H1 (cell line): ENCODE measurements around the gene ASTL. TPM values are rescaled to one million over a fixed set of nuclear protein-coding genes. Genes with fewer than 3 reads are reported as not detected.

Source experiments
- CTCF ChIA-PET: fragments of 300-600 bp; sonication (Branson Sonifier 250); formaldehyde crosslinking; loops from one replicate; lab custom pipeline; 2021; ENCODE audit not compliant: partially characterized antibody; lab: Charles Lee
- POLR2A ChIA-PET: fragments of 300-600 bp; sonication (Branson Sonifier 250); formaldehyde crosslinking; loops from one replicate; lab custom pipeline; 2021; ENCODE audit warnings: inconsistent platforms; ENCODE audit not compliant: partially characterized antibody; lab: Charles Lee
- DNase-seq, 2 experiments: peaks; one replicate each; pipeline versions ENCODE4 v3.0.0 to v3.0.0-alpha.2; 2010 to 2022; ENCODE audit warnings: low spot score in 2 of 2, low read depth in 1 of 2, mixed read lengths in 1 of 2
- FAIRE-seq: peaks from 2 replicates; lab custom pipeline; 2011; peaks lifted over from hg19 to GRCh38; lab: Jason Lieb, UNC
- H2AFZ ChIP-seq: 2 replicates; pipeline ENCODE4 v1.8.1; 2012; ENCODE audit warnings: low read length, inconsistent platforms
- H2AK5ac ChIP-seq: 2 replicates; pipeline ENCODE4 v1.6.1; 2013; ENCODE audit warnings: low read depth, low read length
- H2BK120ac ChIP-seq: replicated peaks from 2 replicates; pipeline ENCODE3; 2013; ENCODE audit warnings: low read depth, low read length, inconsistent platforms
- H2BK12ac ChIP-seq: 2 replicates; pipeline ENCODE4 v1.6.1; 2013; ENCODE audit warnings: low read depth, low read length
- H2BK15ac ChIP-seq: 2 replicates; pipeline ENCODE4 v1.6.1; 2013; ENCODE audit warnings: low read length
- H2BK20ac ChIP-seq: 2 replicates; pipeline ENCODE4 v1.6.1; 2013; ENCODE audit warnings: low read length
- H2BK5ac ChIP-seq: 2 replicates; pipeline ENCODE4 v1.6.1; 2013; ENCODE audit warnings: low read depth, low read length
- H3K14ac ChIP-seq: 2 replicates; pipeline ENCODE4 v1.6.1; 2013; ENCODE audit warnings: inconsistent platforms; ENCODE audit not compliant: insufficient read length
- H3K18ac ChIP-seq: 2 replicates; pipeline ENCODE4 v1.6.1; 2013; ENCODE audit warnings: low read length; ENCODE audit errors: extremely low read depth
- H3K23ac ChIP-seq: 2 replicates; pipeline ENCODE4 v1.6.1; 2013; ENCODE audit warnings: inconsistent platforms; ENCODE audit not compliant: insufficient read length
- H3K23me2 ChIP-seq: 2 replicates; pipeline ENCODE4 v1.6.1; 2013; ENCODE audit warnings: low read depth, low read length
- H3K27ac ChIP-seq: 2 replicates; pipeline ENCODE4 v1.6.1; 2011; ENCODE audit warnings: low read depth, low read length, inconsistent platforms
- H3K27me3 ChIP-seq, 4 experiments: replicated peaks in 1 of 4; 1 replicate in 1 of 4; 2 replicates in 3 of 4; pipeline versions ENCODE4 v1.6.1 to v1.8.1; 2011 to 2013; ENCODE audit warnings: low read length in 3 of 4, mild to moderate bottlenecking in 3 of 4, inconsistent platforms in 2 of 4, mixed read lengths in 2 of 4, moderate library complexity in 1 of 4; ENCODE audit not compliant: control insufficient read depth in 3 of 4, insufficient read depth in 3 of 4; ENCODE audit errors: extremely low read depth in 1 of 4
- H3K36me3 ChIP-seq, 4 experiments: 2 replicates each; pipeline versions ENCODE4 v1.6.1 to v1.8.1; 2011 to 2013; ENCODE audit warnings: mild to moderate bottlenecking in 4 of 4, low read length in 3 of 4, moderate library complexity in 2 of 4, control low read depth in 1 of 4, inconsistent platforms in 1 of 4; ENCODE audit not compliant: insufficient read depth in 4 of 4, control insufficient read depth in 2 of 4
- H3K4ac ChIP-seq: replicated peaks from 2 replicates; pipeline ENCODE3; 2013; ENCODE audit warnings: low read length, low read depth, mixed read lengths, inconsistent platforms; ENCODE audit not compliant: insufficient read length
- H3K4me1 ChIP-seq, 4 experiments: replicated peaks in 1 of 4; 1 replicate in 1 of 4; 2 replicates in 3 of 4; pipeline versions ENCODE4 v1.6.1 to v1.8.1; 2011 to 2013; ENCODE audit warnings: low read length in 3 of 4, inconsistent platforms in 2 of 4, mixed read lengths in 1 of 4; ENCODE audit not compliant: insufficient read depth in 4 of 4, control insufficient read depth in 3 of 4
- H3K4me2 ChIP-seq, 2 experiments: 2 replicates each; pipeline versions ENCODE4 v1.6.1 to v1.8.1; 2011 to 2013; ENCODE audit warnings: low read depth in 2 of 2, low read length in 2 of 2, control low read depth in 1 of 2, inconsistent platforms in 1 of 2, mild to moderate bottlenecking in 1 of 2; ENCODE audit not compliant: insufficient read depth in 1 of 2
- H3K4me3 ChIP-seq, 4 experiments: fragments of 200-600, 300-600 bp in 1 of 4; sonication (generic), shearing (Covaris generic), sonication (Bioruptor Twin) in 1 of 4; 2 replicates each; pipeline versions ENCODE4 v1.5.1 to v1.8.1; 2011 to 2016; ENCODE audit warnings: low read length in 4 of 4, low read depth in 3 of 4, control low read depth in 2 of 4, inconsistent platforms in 2 of 4, mild to moderate bottlenecking in 2 of 4, mixed read lengths in 1 of 4, moderate library complexity in 1 of 4; ENCODE audit not compliant: insufficient read depth in 2 of 4; ENCODE audit errors: extremely low read depth in 1 of 4
- H3K56ac ChIP-seq: replicated peaks from 2 replicates; pipeline ENCODE3; 2013; ENCODE audit warnings: low read depth, mild to moderate bottlenecking, mixed read lengths, low read length, inconsistent platforms; ENCODE audit not compliant: insufficient read length
- H3K79me1 ChIP-seq: 2 replicates; pipeline ENCODE4 v1.6.1; 2013; ENCODE audit warnings: low read depth, low read length, control low read depth
- H3K79me2 ChIP-seq, 2 experiments: 2 replicates each; pipeline versions ENCODE4 v1.6.1 to v1.8.1; 2012 to 2013; ENCODE audit warnings: low read length in 2 of 2, mild to moderate bottlenecking in 2 of 2, inconsistent platforms in 1 of 2; ENCODE audit not compliant: insufficient read depth in 2 of 2, control insufficient read depth in 1 of 2
- H3K9ac ChIP-seq, 4 experiments: replicated peaks in 1 of 4; 1 replicate in 1 of 4; 2 replicates in 3 of 4; pipeline versions ENCODE4 v1.6.1 to v1.8.1; 2011 to 2013; ENCODE audit warnings: low read depth in 3 of 4, low read length in 3 of 4, control low read depth in 2 of 4, mild to moderate bottlenecking in 2 of 4, moderate library complexity in 2 of 4, inconsistent platforms in 1 of 4; ENCODE audit errors: extremely low read depth in 1 of 4
- H3K9me3 ChIP-seq, 2 experiments: 2 replicates each; pipeline versions ENCODE4 v1.6.1 to v1.8.1; 2012 to 2013; ENCODE audit warnings: mild to moderate bottlenecking in 2 of 2, moderate library complexity in 2 of 2, control low read depth in 1 of 2, inconsistent platforms in 1 of 2, low read depth in 1 of 2, low read length in 1 of 2, mixed read lengths in 1 of 2; ENCODE audit not compliant: insufficient read depth in 2 of 2
- H4K20me1 ChIP-seq, 2 experiments: replicated peaks in 1 of 2; 2 replicates each; pipeline versions ENCODE3 to v1.8.1; 2011 to 2013; ENCODE audit warnings: inconsistent platforms in 2 of 2, low read length in 2 of 2, mild to moderate bottlenecking in 1 of 2; ENCODE audit not compliant: insufficient read depth in 2 of 2, control insufficient read depth in 1 of 2
- H4K5ac ChIP-seq: 2 replicates; pipeline ENCODE4 v1.6.1; 2013; ENCODE audit warnings: low read length, low read depth, mixed read lengths, inconsistent platforms; ENCODE audit not compliant: insufficient read length
- H4K8ac ChIP-seq: 2 replicates; pipeline ENCODE4 v1.8.0; 2013; ENCODE audit warnings: mild to moderate bottlenecking, moderate library complexity, low read length, inconsistent platforms; ENCODE audit not compliant: insufficient read depth; ENCODE audit errors: extremely low read depth
- H4K91ac ChIP-seq: replicated peaks from 2 replicates; pipeline ENCODE3; 2013; ENCODE audit warnings: low read length, mixed read lengths, inconsistent platforms; ENCODE audit not compliant: insufficient read length
- CREB1 ChIP-seq: IDR thresholded peaks from 2 replicates; pipeline ENCODE4 v1.6.1; 2012; ENCODE audit warnings: inconsistent platforms
- HDAC2 ChIP-seq, 2 experiments: fragments of 300-600 bp in 1 of 2; sonication (generic) in 1 of 2; IDR thresholded peaks; 2 replicates each; pipeline ENCODE4 v1.6.1; 2011 to 2012; ENCODE audit warnings: low read depth in 2 of 2, low read length in 2 of 2, mild to moderate bottlenecking in 2 of 2, moderate library complexity in 2 of 2, borderline replicate concordance in 1 of 2, inconsistent platforms in 1 of 2
- KDM1A ChIP-seq: fragments of 200-600, 300-600 bp; sonication (generic); IDR thresholded peaks from 2 replicates; pipeline ENCODE4 v1.7.1; 2016; ENCODE audit warnings: mild to moderate bottlenecking, low read length, borderline replicate concordance
- WGBS, 2 experiments: shearing (Covaris generic) in 1 of 2; methylation state at CpG; one replicate each; pipeline versions ENCODE4 v1.1.6 to v1.1.7; 2013 to 2015; ENCODE audit warnings: low lambda C conversion rate in 2 of 2, mixed read lengths in 2 of 2, inconsistent platforms in 1 of 2, low coverage in 1 of 2, missing lambda C conversion rate in 1 of 2; ENCODE audit not compliant: insufficient replicate concordance in 2 of 2, insufficient coverage in 1 of 2, insufficient read length in 1 of 2; ENCODE audit errors: extremely low coverage in 1 of 2, missing lambda C conversion rate in 1 of 2; 5-methylcytosine and 5-hydroxymethylcytosine counted together
- polyA plus RNA-seq, 7 experiments: library from polyadenylated mRNA; depleted of rRNA in 3 of 7; stranded (reverse) in 5 of 7; unstranded in 2 of 7; fragments of >200 nt in 5 of 7; fragments of 200-250 nt in 2 of 7; gene quantifications; 1 replicate in 5 of 7; 2 replicates in 1 of 7; 4 replicates in 1 of 7; pipeline versions ENCODE4 v1.2.1 to v1.2.3, GENCODE V29; 2011 to 2013; ENCODE audit warnings: missing spikeins in 2 of 7, mixed read lengths in 2 of 7
- total RNA-seq: library from RNA; stranded (reverse); fragmentation: NEBNext Ultra II Directional; extraction: Animal tissue kit (Norgen Biotek cat#: 25700); gene quantifications from 2 replicates; pipeline ENCODE4 v1.2.1, GENCODE V29; 2021

The ASTL gene
- total and polyA plus RNA-seq, 2 of the 8 experiments (the other 6 are each of a cell fraction or from before 2014, with no cell fraction given) = 0.60 to 1.4 TPM

- H3K79me1 ChIP-seq = no peaks in the 10 kb centered on the region
- no peak overlapping the region for H3K18ac ChIP-seq
- no peak overlapping the region for H4K8ac ChIP-seq
- no peak overlapping the region for H2AK5ac ChIP-seq
- DNase-seq (no peak), FAIRE-seq (no peak)
- H3K9ac ChIP-seq = no peak overlapping the region
- no peak overlapping the region for H4K91ac ChIP-seq
- H3K4ac ChIP-seq = no peak overlapping the region
- H2AFZ ChIP-seq = no peak overlapping the region
- no peak for TF ChIP-seq HDAC2 (IDR thresholded peaks at IDR 0.05; ENCODE audit: borderline replicate concordance in 1 of 2, low read depth in 2 of 2, low read length in 2 of 2)
- TF ChIP-seq CREB1 = no peak
- no peak for TF ChIP-seq KDM1A
- no peak overlapping the region for H3K56ac ChIP-seq
- no peak overlapping the region for H3K14ac ChIP-seq
- no peaks in the 10 kb centered on the region for H4K20me1 ChIP-seq
- H3K9me3 ChIP-seq = no peaks in the 10 kb centered on the region
- no peaks in the 10 kb centered on the region for H3K36me3 ChIP-seq
- H3K23ac ChIP-seq = no peak overlapping the region
- no peak overlapping the region for H4K5ac ChIP-seq
- no peak overlapping the region for H3K4me2 ChIP-seq
- ChIA-PET CTCF (interaction anchor here (0.8 to 2.9 kb wide), 8 partner anchors 9 to 137 kb away, joined by 3 to 15 read pairs (median 6); partner anchors contain the start of genes ADRA2B and ASTL), POLR2A (interaction anchor here (0.7 kb wide), 1 partner anchor 14 kb away, joined by 3 read pairs; the partner anchor contains the start of gene DUSP2)
- no peaks in the 10 kb centered on the region for H3K23me2 ChIP-seq
- no peaks in the 10 kb centered on the region for H3K79me2 ChIP-seq
- no peak overlapping the region for H2BK20ac ChIP-seq
- H3K27me3 ChIP-seq = no peaks in the 10 kb centered on the region
- no peak overlapping the region; the same call in 1 of the 2 replicates for H2BK15ac ChIP-seq
- no peak overlapping the region for H2BK120ac ChIP-seq
- peaks cover 0 to 7% (median 0%) of the 10 kb centered on the region in 4 experiments; a peak in 1 of 7 replicates for H3K4me1 ChIP-seq
- H2BK5ac ChIP-seq = no peak overlapping the region
- no peak overlapping the region for H2BK12ac ChIP-seq
- no peak overlapping the region for H3K27ac ChIP-seq
- 87% methylated on average over 17 of the region's 17 CpGs; no CpG with 5 or more reads in 1 of the 2 experiments for WGBS, 2 experiments
- H3K4me3 ChIP-seq = no peak overlapping the region
These were observed 21.0 kb upstream of the ASTL start for GRCh38 chr2:96159084-96159830.
